HG03432 (cell line): Measurements from ENCODE around the gene LMCD1.

Source experiments
- ATAC-seq: cut with Tn5 transposase; IDR thresholded peaks from one replicate; pipeline ENCODE4 v1.9.1; 2021; ENCODE audit warnings: mild to moderate bottlenecking, moderate library complexity; ENCODE audit not compliant: unreplicated experiment

The LMCD1 gene

GRCh38 chr3:8503871-8504610 lies 2.4 kb downstream of the LMCD1 start:
- peak; percentile 1 for ATAC-seq

- ATAC-seq = no peak
These were observed 3.0 kb downstream of the LMCD1 start for GRCh38 chr3:8504611-8504973.

GRCh38 chr3:8505621-8506020 lies 4.0 kb downstream of the LMCD1 start:
- no peak for ATAC-seq

GRCh38 chr3:8506571-8507061 lies 5.0 kb downstream of the LMCD1 start:
- no peak for ATAC-seq

- no peak for ATAC-seq
These were observed 5.9 kb downstream of the LMCD1 start for GRCh38 chr3:8507496-8507895.

- no peak for ATAC-seq
These were observed 8.3 kb downstream of the LMCD1 start for GRCh38 chr3:8509961-8510360.

- ATAC-seq = no peak
These were observed 10.6 kb downstream of the LMCD1 start for GRCh38 chr3:8512234-8512633.

GRCh38 chr3:8516047-8516661 lies 14.5 kb downstream of the LMCD1 start:
- no peak for ATAC-seq

- no peak for ATAC-seq
These were observed 15.2 kb downstream of the LMCD1 start for GRCh38 chr3:8516783-8517182.

- no peak for ATAC-seq
These were observed 15.9 kb downstream of the LMCD1 start for GRCh38 chr3:8517487-8517886.

- ATAC-seq = no peak
These were observed 16.5 kb downstream of the LMCD1 start for GRCh38 chr3:8518138-8518537.

- ATAC-seq = no peak
These were observed 17.5 kb downstream of the LMCD1 start for GRCh38 chr3:8519156-8519555.

GRCh38 chr3:8519774-8520448 lies 18.3 kb downstream of the LMCD1 start:
- ATAC-seq = no peak

GRCh38 chr3:8520816-8521403 lies 19.3 kb downstream of the LMCD1 start:
- no peak for ATAC-seq

- no peak for ATAC-seq
These were observed 21.4 kb downstream of the LMCD1 start for GRCh38 chr3:8523041-8523440.

GRCh38 chr3:8524249-8524648 lies 22.6 kb downstream of the LMCD1 start:
- peak; percentile 60 for ATAC-seq

- ATAC-seq = peak; percentile 45
These were observed 23.2 kb downstream of the LMCD1 start for GRCh38 chr3:8524656-8525399.

- ATAC-seq = no peak
These were observed 24.3 kb downstream of the LMCD1 start for GRCh38 chr3:8525893-8526292.

- no peak for ATAC-seq
These were observed 27.6 kb downstream of the LMCD1 start for GRCh38 chr3:8529181-8529637.

- peak; percentile 53 for ATAC-seq
These were observed 28.3 kb downstream of the LMCD1 start for GRCh38 chr3:8529738-8530525.
